Measurements from ENCODE around the gene INPP5J. TPM values are rescaled to one million over a fixed set of nuclear protein-coding genes. Genes with fewer than 3 reads are reported as not detected.
A peak's percentile ranks its signal among the peaks of the same experiment; 100 is the strongest.

INPP5J gene
- total RNA-seq, 1 donor from 2014 or later: 0.16 TPM

DNA sequence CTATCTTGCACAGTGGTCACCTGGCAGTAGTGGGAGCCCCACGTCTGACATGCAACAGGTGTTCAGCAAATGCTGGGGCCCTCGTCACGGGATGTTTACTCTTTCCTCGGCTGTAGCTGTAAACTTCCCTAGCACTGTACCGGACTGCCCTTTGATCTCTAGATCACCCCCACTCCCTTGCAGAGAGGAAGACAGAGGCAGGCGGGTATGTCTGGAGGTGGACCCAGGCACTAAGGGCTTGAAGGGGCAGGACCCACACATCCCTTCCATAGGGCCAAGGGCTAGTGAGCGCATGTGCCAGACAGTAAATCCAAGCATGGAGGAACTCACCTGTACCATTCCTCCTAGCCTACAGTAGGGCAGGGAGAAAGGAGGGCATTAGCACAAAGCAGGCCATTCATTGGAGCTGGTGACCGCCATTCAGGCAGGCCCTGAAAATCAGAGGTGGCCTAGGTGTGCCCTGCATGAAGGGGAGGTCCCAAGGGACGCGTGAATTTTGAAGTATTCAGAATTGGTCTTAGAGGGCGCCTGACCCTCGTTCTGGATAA, 43.6 kb upstream of the INPP5J start:
- peaks cover 28% of the 10 kb centered on the region for H3K4me1 Mint-ChIP-seq
- H3K36me3 Mint-ChIP-seq (ENCODE audit: low read depth): no peaks in the 10 kb centered on the region
- DNase-seq: no peak
- no peak for ATAC-seq (ENCODE audit: low read depth)
- H3K27ac Mint-ChIP-seq: no peak overlapping the region
- ChIA-PET POLR2A (interaction anchor here (1.0 to 1.5 kb wide), 2 partner anchors 110 to 157 kb away, joined by 3 to 5 read pairs; partner anchors contain the start of genes MORC2 and TUG1), CTCF (no interaction called here)
- H3K27me3 Mint-ChIP-seq: no peaks in the 10 kb centered on the region
- H3K4me3 Mint-ChIP-seq: no peak overlapping the region
- H3K9me3 Mint-ChIP-seq: no peaks in the 10 kb centered on the region
- intact Hi-C loops (cut with micrococcal nuclease): no loop called here
- TF ChIP-seq, protein P1, sequence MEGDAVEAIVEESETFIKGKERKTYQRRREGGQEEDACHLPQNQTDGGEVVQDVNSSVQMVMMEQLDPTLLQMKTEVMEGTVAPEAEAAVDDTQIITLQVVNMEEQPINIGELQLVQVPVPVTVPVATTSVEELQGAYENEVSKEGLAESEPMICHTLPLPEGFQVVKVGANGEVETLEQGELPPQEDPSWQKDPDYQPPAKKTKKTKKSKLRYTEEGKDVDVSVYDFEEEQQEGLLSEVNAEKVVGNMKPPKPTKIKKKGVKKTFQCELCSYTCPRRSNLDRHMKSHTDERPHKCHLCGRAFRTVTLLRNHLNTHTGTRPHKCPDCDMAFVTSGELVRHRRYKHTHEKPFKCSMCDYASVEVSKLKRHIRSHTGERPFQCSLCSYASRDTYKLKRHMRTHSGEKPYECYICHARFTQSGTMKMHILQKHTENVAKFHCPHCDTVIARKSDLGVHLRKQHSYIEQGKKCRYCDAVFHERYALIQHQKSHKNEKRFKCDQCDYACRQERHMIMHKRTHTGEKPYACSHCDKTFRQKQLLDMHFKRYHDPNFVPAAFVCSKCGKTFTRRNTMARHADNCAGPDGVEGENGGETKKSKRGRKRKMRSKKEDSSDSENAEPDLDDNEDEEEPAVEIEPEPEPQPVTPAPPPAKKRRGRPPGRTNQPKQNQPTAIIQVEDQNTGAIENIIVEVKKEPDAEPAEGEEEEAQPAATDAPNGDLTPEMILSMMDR (IDR thresholded peaks at IDR 0.05): no peak

DNA sequence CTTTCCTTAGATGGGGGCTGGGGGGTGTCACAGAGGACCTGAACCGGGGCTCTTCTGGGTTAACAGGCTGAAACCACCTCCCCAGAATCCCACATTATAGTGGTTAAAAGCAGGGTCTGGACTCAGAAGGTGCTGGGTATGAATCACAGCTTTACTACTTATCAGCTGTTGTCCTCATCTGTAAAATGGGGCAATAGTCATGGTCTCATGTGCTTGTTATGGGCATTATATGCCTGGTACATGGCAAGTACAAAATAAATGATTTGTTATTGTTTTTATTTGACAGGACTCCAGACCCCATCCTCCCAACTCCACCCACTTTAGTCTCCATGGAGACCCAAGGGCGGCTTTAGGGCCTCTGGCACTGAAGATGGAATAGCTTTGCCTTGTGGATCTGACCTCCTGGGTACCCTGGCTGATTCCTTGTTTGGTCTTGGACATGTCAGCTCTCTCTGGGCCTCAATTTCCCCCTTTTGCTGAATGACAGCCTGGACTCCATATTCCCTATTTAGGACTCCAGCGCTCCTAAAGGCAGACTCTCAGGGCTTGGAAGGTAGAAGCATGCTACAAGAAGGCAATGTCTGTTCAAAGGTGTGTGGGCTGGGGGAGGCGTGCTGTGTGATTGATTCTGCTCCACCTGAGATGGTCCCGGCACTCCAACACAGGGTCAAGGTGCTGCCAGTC, 42.5 kb upstream of the INPP5J start:
- TF ChIP-seq, protein P1 (IDR thresholded peaks at IDR 0.05): no peak

DNA sequence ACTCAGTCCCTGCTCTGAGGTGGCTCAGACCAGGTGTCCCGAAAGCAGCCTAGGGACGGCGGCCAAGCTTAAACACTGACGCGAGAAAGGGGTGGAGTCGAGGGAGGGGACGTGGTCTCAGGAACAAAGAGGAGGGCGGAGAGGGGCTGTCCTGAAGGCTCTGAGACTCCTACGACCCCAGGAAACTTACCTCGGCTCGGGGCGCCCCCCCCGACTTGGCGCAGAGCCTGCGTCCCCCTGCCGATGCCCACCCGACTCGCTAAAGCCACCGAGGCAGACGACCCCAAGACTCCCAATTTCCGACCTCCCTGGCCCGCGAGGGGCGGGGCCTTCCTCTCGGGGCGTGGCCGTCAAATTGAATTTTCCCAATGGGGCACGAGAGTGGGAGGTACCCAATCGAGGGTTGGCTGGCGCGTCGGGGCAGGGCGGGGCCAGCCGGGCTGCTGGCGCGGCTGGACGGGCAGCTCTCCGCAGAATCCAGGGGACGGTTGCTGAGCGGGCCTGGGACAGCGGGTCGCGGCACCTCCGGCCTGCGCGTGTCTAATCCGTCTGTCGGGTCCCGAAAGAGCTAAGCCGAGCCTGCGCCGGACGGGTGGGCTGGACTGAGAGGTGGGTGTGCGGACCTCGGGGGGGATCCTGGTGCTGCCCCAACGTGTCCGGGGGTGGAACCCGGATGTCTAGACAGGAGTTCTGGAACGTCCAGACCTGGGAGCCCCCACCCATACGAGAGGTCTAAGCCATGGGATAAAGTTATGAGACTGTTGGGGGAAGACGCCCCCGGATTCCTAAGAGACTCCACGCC, 41.7 kb upstream of the INPP5J start, which contains the start of gene SMTN:
Gene SMTN, plus strand, starts transcription at position 471 of the 802 bp plus-strand sequence. CDS start 1,941 bp downstream, outside the sequence.
- peak within 1 kb of the TSS; percentile 90 for H3K4me3 Mint-ChIP-seq
- DNase-seq (peak; percentile 93), ATAC-seq (ENCODE audit: low read depth) (peak; percentile 75)
- CTCF ChIA-PET: interaction anchor here (1.2 kb wide), 1 partner anchor 447 kb away, joined by 3 read pairs; no protein-coding TSS in a partner anchor
- POLR2A ChIA-PET: interaction anchor here (0.6 to 1.4 kb wide), 2 partner anchors 112 to 209 kb away, joined by 3 to 10 read pairs; partner anchors contain the start of genes MORC2 and TUG1
- H3K4me1 Mint-ChIP-seq: peaks cover 36% of the 10 kb centered on the region
- no peaks in the 10 kb centered on the region for H3K36me3 Mint-ChIP-seq (ENCODE audit: low read depth)
- intact Hi-C loops (cut with micrococcal nuclease): loop anchor here (1.0 to 10.0 kb wide), 6 partner anchors 131 to 814 kb away; partner anchors contain the start of genes DUSP18, LIMK2, MTFP1 and OSM
- H3K9me3 Mint-ChIP-seq: no peaks in the 10 kb centered on the region
- no peak within 1 kb of the TSS for H3K27ac Mint-ChIP-seq
- no peaks in the 10 kb centered on the region for H3K27me3 Mint-ChIP-seq
- TF ChIP-seq, protein P1 (IDR thresholded peaks at IDR 0.05): no peak

More for the DNA sequence above, 42.5 kb upstream of the INPP5J start:
- H3K9me3 Mint-ChIP-seq: no peaks in the 10 kb centered on the region
- H3K4me1 Mint-ChIP-seq: peaks cover 32% of the 10 kb centered on the region
- H3K4me3 Mint-ChIP-seq: peak overlapping the region; percentile 90
- no peaks in the 10 kb centered on the region for H3K27me3 Mint-ChIP-seq
- no peak overlapping the region for H3K27ac Mint-ChIP-seq
- POLR2A ChIA-PET: interaction anchor here (0.6 to 1.4 kb wide), 2 partner anchors 111 to 210 kb away, joined by 3 to 10 read pairs; partner anchors contain the start of genes MORC2 and TUG1
- intact Hi-C loops (cut with micrococcal nuclease): loop anchor here (1.0 to 10.0 kb wide), 6 partner anchors 132 to 813 kb away; partner anchors contain the start of genes DUSP18, LIMK2, MTFP1 and OSM
- no peaks in the 10 kb centered on the region for H3K36me3 Mint-ChIP-seq (ENCODE audit: low read depth)
- no peak for DNase-seq
- CTCF ChIA-PET: no interaction called here
- ATAC-seq (ENCODE audit: low read depth): no peak

DNA sequence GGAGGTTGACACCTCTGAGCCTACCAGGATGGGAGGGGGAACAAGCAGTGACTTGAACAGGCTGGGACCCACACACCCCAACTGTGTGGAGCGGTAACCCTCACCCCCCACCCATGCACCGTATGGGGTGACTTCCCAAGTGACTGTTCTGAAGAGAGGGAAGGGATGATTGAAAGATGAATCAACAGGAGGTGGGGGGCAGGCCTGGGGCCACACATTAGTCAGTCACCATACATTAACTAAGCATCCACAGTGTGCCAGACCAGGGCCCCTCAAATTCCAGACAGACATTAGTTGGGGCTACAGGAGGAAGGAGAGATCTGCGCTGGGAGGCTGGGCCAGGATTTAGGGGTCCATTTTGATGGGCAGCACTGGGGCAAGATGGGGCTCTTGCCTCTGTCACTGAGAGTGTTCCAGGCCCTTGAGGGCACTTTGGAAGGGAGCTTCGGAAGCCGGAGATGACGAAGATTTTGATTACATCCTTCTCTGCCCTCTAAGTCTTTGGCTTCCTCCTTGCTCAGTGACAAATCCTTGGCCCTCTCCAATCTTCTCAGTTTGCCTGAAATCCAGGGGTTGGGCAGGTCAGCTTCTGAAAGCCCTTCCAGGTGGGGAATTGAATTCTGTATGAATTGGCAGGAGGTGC, 40.7 kb upstream of the INPP5J start:
- ChIA-PET CTCF (interaction anchor here (1.2 kb wide), 1 partner anchor 448 kb away, joined by 3 read pairs; no protein-coding TSS in a partner anchor), POLR2A (interaction anchor here (0.6 to 4.3 kb wide), 3 partner anchors 23 to 628 kb away, joined by 5 to 41 read pairs (median 5); partner anchors contain the start of genes MORC2 and TUG1)
- H3K36me3 Mint-ChIP-seq (ENCODE audit: low read depth): no peaks in the 10 kb centered on the region
- no peaks in the 10 kb centered on the region for H3K27me3 Mint-ChIP-seq
- H3K4me1 Mint-ChIP-seq: peaks cover 36% of the 10 kb centered on the region
- TF ChIP-seq, protein P1 (IDR thresholded peaks at IDR 0.05): no peak
- ATAC-seq (ENCODE audit: low read depth): no peak
- H3K9me3 Mint-ChIP-seq: no peaks in the 10 kb centered on the region
- H3K27ac Mint-ChIP-seq: no peak overlapping the region
- intact Hi-C loops (cut with micrococcal nuclease): loop anchor here (5.0 to 10.0 kb wide), 5 partner anchors 413 to 815 kb away; partner anchors contain the start of genes DUSP18, MTFP1, OSM and PES1
- H3K4me3 Mint-ChIP-seq: peak overlapping the region; percentile 32
- DNase-seq: no peak

All from activated B cell treated with CpG ODN at 0.5 μM for 24 hours (primary cell).